H1 (cell line): ENCODE data around the gene TMEM108. TPM values are rescaled to one million over a fixed set of nuclear protein-coding genes. Genes with fewer than 3 reads are reported as not detected.

Experiments
- CHD2 ChIP-seq: IDR thresholded peaks from 2 replicates; pipeline ENCODE4 v1.6.1; 2012; ENCODE audit warnings: low read length, improper control_type of control experiment
- GABPA ChIP-seq: IDR thresholded peaks from 2 replicates; pipeline ENCODE4 v1.6.1; 2011; ENCODE audit warnings: mild to moderate bottlenecking, low read length, moderate library complexity, borderline replicate concordance; ENCODE audit not compliant: insufficient read depth
- JUN ChIP-seq: IDR thresholded peaks from 2 replicates; pipeline ENCODE4 v1.6.1; 2011; ENCODE audit warnings: low read depth, mild to moderate bottlenecking, improper control_type of control experiment, low read length
- POLR2AphosphoS5 ChIP-seq: IDR thresholded peaks from 2 replicates; pipeline ENCODE4 v1.6.1; 2011; ENCODE audit warnings: low read depth, low read length
- RNF2 ChIP-seq: fragments of 200-900, 300-1000 bp; sonication (generic); IDR thresholded peaks from 2 replicates; pipeline ENCODE4 v1.7.1; 2016; ENCODE audit warnings: borderline replicate concordance, low read depth, mild to moderate bottlenecking, antibody characterized with exemption, low read length; ENCODE audit not compliant: poor library complexity, severe bottlenecking; ENCODE audit errors: missing control alignments
- RXRA ChIP-seq: IDR thresholded peaks from 2 replicates; pipeline ENCODE4 v1.6.1; 2011; ENCODE audit warnings: low read depth, mild to moderate bottlenecking, low read length, moderate library complexity; ENCODE audit not compliant: insufficient read depth
- SP4 ChIP-seq: IDR thresholded peaks from 2 replicates; pipeline ENCODE4 v1.6.1; 2012; ENCODE audit warnings: low read length, inconsistent platforms
- SRF ChIP-seq: IDR thresholded peaks from 2 replicates; pipeline ENCODE4 v1.6.1; 2011; ENCODE audit warnings: mild to moderate bottlenecking, low read depth, low read length, moderate library complexity
- ZNF274 ChIP-seq: IDR thresholded peaks from 2 replicates; pipeline ENCODE4 v1.7.0; 2012; ENCODE audit warnings: low read length, borderline replicate concordance; ENCODE audit errors: extremely low read depth
- polyA plus RNA-seq, 7 experiments: library from polyadenylated mRNA; depleted of rRNA in 3 of 7; stranded (reverse) in 5 of 7; unstranded in 2 of 7; fragments of >200 nt in 5 of 7; fragments of 200-250 nt in 2 of 7; gene quantifications; 1 replicate in 5 of 7; 2 replicates in 1 of 7; 4 replicates in 1 of 7; pipeline versions ENCODE4 v1.2.1 to v1.2.3, GENCODE V29; 2011 to 2013; ENCODE audit warnings: missing spikeins in 2 of 7, mixed read lengths in 2 of 7
- total RNA-seq: library from RNA; stranded (reverse); fragmentation: NEBNext Ultra II Directional; extraction: Animal tissue kit (Norgen Biotek cat#: 25700); gene quantifications from 2 replicates; pipeline ENCODE4 v1.2.1, GENCODE V29; 2021
- TF ChIP-seq, protein P1 (sequence below): fragments of 300-600 bp; sonication (generic); IDR thresholded peaks from 2 replicates; pipeline ENCODE4 v1.7.1; 2012; ENCODE audit warnings: low read length, moderate library complexity, mild to moderate bottlenecking, inconsistent platforms; ENCODE audit not compliant: insufficient replicate concordance

Gene TMEM108
- total and polyA plus RNA-seq, 2 of the 8 experiments (the other 6 are each of a cell fraction or from before 2014, with no cell fraction given): 14.3 to 16.2 TPM

- TF ChIP-seq, protein P1, sequence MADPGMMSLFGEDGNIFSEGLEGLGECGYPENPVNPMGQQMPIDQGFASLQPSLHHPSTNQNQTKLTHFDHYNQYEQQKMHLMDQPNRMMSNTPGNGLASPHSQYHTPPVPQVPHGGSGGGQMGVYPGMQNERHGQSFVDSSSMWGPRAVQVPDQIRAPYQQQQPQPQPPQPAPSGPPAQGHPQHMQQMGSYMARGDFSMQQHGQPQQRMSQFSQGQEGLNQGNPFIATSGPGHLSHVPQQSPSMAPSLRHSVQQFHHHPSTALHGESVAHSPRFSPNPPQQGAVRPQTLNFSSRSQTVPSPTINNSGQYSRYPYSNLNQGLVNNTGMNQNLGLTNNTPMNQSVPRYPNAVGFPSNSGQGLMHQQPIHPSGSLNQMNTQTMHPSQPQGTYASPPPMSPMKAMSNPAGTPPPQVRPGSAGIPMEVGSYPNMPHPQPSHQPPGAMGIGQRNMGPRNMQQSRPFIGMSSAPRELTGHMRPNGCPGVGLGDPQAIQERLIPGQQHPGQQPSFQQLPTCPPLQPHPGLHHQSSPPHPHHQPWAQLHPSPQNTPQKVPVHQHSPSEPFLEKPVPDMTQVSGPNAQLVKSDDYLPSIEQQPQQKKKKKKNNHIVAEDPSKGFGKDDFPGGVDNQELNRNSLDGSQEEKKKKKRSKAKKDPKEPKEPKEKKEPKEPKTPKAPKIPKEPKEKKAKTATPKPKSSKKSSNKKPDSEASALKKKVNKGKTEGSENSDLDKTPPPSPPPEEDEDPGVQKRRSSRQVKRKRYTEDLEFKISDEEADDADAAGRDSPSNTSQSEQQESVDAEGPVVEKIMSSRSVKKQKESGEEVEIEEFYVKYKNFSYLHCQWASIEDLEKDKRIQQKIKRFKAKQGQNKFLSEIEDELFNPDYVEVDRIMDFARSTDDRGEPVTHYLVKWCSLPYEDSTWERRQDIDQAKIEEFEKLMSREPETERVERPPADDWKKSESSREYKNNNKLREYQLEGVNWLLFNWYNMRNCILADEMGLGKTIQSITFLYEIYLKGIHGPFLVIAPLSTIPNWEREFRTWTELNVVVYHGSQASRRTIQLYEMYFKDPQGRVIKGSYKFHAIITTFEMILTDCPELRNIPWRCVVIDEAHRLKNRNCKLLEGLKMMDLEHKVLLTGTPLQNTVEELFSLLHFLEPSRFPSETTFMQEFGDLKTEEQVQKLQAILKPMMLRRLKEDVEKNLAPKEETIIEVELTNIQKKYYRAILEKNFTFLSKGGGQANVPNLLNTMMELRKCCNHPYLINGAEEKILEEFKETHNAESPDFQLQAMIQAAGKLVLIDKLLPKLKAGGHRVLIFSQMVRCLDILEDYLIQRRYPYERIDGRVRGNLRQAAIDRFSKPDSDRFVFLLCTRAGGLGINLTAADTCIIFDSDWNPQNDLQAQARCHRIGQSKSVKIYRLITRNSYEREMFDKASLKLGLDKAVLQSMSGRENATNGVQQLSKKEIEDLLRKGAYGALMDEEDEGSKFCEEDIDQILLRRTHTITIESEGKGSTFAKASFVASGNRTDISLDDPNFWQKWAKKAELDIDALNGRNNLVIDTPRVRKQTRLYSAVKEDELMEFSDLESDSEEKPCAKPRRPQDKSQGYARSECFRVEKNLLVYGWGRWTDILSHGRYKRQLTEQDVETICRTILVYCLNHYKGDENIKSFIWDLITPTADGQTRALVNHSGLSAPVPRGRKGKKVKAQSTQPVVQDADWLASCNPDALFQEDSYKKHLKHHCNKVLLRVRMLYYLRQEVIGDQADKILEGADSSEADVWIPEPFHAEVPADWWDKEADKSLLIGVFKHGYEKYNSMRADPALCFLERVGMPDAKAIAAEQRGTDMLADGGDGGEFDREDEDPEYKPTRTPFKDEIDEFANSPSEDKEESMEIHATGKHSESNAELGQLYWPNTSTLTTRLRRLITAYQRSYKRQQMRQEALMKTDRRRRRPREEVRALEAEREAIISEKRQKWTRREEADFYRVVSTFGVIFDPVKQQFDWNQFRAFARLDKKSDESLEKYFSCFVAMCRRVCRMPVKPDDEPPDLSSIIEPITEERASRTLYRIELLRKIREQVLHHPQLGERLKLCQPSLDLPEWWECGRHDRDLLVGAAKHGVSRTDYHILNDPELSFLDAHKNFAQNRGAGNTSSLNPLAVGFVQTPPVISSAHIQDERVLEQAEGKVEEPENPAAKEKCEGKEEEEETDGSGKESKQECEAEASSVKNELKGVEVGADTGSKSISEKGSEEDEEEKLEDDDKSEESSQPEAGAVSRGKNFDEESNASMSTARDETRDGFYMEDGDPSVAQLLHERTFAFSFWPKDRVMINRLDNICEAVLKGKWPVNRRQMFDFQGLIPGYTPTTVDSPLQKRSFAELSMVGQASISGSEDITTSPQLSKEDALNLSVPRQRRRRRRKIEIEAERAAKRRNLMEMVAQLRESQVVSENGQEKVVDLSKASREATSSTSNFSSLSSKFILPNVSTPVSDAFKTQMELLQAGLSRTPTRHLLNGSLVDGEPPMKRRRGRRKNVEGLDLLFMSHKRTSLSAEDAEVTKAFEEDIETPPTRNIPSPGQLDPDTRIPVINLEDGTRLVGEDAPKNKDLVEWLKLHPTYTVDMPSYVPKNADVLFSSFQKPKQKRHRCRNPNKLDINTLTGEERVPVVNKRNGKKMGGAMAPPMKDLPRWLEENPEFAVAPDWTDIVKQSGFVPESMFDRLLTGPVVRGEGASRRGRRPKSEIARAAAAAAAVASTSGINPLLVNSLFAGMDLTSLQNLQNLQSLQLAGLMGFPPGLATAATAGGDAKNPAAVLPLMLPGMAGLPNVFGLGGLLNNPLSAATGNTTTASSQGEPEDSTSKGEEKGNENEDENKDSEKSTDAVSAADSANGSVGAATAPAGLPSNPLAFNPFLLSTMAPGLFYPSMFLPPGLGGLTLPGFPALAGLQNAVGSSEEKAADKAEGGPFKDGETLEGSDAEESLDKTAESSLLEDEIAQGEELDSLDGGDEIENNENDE: no peak
- TF ChIP-seq RXRA: no peak
- no peak for TF ChIP-seq POLR2AphosphoS5
- TF ChIP-seq ZNF274: no peak
- no peak for TF ChIP-seq CHD2
- no peak for TF ChIP-seq JUN
- TF ChIP-seq RNF2: no peak
- TF ChIP-seq SP4: no peak
- TF ChIP-seq SRF: no peak
- TF ChIP-seq GABPA: no peak
Observed at GRCh38 chr3:133441867-133442270, 403.7 kb downstream of the TMEM108 start (continued).
